GM18909 (cell line): ENCODE measurements around the gene MASTL.
"Not testable (repeated sequence)": the region's sequence is repeated elsewhere in the genome, so short reads cannot be mapped to it uniquely, and the experiment has no call there.

ENCODE experiments used
- ATAC-seq: cut with Tn5 transposase; IDR thresholded peaks from one replicate; pipeline ENCODE4 v1.9.1; 2021; ENCODE audit warnings: mild to moderate bottlenecking; ENCODE audit not compliant: unreplicated experiment, poor library complexity

The MASTL gene

DNA sequence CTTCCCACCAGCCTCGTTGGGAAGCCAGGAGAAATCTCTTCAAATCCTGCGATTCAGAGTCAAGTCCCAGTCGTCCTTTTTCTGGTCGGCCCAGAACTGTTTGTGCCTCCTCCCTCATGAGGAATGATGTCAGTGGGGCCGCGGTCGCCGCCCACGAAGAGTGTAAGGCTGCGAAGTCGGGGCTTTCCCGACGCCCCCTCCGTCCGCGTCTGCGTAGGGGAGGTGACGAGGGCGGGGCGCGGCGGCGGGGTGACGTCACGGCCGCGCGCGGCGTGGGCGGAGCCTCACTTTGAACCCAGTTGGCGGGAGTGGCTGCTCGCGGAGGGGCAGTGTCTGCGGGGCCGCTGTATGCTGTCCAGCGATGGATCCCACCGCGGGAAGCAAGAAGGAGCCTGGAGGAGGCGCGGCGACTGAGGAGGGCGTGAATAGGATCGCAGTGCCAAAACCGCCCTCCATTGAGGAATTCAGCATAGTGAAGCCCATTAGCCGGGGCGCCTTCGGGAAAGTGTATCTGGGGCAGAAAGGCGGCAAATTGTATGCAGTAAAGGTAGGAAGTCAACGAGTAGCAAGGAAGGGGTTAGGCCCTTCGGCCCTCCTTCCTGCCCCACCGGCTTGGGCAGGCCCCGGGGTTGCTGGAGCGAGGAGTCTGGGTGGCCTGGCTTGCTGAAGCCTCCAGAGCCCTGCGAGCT is at the start of gene MASTL:
Gene MASTL, plus strand, starts transcription at position 287 of the 689 bp plus-strand sequence. Its CDS starts 75 bp downstream, at position 362.
- peak; percentile 86 for ATAC-seq

DNA sequence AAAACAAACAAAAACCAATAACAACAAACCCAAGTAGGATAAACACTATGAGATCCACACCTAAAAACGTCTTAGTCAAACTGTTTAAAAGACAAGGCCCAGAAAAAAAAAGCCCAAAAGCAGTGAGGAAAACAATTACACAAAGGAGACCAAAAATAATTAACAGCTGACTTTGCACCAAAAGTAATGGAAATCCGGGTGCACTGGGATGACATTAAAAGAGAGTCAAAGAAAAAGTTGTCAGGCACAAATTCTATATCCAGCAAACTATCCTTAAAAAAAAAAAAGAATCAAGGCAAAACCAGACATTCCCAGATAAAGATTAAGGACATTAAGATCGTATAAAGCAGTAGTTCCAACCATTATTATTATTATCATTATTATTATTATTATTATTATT is 47.0 kb upstream of the MASTL start:
- ATAC-seq, result no peak

DNA sequence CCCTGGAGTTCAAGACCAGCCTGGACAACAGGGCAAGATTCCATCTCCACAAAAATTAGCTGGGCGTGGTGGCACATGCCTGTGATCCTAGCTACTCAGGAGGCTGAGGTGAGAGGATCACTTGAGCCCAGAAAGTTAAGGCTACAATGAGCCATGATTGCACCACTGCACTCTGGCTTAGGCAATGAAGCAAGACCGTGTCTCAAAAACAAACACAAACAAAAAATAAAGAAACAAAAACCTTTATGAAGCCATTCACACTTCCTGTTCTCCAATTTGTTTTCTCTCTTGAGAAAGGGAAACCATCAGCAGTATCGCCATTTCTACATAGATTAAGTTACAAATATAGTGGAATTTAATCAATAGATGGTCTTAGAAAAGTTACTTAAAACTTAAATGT is 20.8 kb upstream of the MASTL start:
- no peak for ATAC-seq

DNA sequence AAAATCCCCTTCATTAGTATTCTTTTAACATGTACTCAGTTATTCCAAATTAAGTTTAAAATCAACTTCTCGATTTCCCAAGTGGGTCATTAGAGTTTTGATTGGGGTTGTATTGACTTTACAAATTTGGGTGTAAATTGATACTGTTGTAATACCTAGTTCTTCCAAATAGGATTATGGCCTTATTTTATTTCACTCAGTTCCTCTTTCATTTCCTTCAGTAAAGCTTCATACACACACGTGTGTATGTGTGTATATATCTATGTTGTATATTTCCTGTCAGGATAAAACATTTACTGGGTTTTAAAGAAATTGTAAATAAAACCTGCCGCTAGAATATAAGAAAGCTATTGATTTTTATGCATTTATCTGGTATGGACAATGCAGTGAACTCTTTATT is 16.9 kb upstream of the MASTL start:
- no peak for ATAC-seq

DNA sequence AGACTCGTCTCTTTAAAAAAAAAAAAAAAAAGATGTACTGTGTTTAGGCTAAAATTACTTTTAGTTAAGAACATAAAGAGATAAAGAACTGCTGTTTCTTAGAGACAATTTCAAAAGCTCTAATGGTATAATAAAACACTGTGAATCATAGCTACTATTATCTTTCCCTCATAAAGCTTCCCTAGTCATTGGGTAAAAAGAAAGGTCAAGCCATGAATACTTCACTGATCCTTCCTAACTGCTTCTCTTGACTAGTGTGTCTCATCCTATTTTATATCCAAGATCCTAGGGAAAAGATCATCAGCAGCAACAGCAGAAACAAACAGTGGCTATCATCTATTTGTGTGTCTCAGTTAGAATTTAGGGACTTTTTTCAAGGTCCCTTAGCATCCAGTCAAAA is 11.5 kb upstream of the MASTL start:
- ATAC-seq, result no peak

DNA sequence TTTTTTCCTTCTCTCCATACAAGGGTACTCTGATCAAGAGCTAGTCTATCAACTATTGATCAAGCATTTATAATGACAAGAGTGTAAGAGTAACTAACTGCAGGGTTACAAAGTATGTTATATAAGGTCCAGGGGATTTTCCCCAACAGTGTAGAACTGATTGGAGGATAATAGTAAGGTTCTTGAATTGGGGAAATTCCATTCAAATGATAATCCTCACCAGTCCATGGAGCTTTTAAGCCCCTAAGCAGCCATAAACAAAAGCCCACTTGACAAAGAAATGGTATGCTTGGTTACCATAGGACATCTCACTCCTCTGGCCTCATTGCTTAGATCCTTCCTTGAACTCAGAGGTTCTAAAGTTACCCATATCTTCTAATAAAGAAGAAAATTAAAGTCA is 9.2 kb upstream of the MASTL start:
- ATAC-seq, result no peak

DNA sequence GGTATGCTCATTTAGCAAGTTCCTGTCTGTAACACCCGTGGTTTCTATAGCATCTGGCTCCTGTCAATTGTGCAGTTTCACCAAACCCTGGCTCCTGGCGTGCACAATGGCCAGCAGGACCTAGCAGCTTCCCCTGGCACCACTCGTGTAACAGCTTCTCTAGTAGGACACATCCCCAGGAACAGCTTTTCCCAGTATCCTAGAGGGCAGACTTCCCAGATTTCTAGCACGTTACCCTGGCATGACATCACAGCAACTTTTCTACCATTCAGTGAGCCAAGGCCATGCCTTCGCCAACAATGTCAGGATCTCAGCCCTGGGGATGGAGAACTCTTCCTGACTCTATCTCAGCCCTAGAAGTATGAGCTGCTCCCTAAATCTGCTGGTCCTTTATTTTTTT is 7.5 kb upstream of the MASTL start:
- no peak for ATAC-seq

DNA sequence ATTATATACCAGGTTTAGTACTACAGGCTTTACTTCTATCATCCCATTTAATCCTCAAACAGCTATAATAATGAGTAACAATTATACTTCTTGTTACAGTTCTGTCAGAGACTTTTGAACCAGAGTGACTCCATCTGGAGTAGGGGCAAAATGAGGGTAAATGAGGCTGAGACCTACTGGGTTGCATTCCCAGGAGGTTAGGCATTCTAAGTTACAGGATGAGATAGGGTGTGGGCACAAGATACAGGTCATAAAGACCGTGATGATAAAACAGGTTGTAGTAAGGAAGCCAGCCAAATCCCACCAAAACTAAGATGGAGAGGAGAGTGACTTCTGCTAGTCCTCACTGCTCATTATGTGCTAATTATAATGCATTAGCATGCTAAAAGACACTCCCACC is 4.9 kb upstream of the MASTL start:
- no peak for ATAC-seq

DNA sequence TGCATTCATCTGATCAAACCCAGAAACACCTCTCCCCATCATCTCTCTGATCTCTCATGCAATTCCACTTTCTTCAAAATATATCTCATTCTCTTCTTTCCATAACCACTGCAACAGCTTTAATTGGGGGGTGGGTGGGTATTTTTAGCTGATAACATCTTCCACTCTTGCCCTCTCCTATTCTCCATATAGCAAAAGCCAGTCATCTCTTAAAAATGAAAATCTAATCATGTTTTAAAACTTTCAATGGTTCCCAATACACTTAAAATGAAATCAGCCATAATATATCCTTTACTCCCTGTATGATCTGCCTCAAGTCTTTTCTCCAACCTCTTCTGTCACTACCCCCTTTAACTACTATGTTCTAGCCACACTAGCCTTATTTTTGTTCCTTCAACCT is 2.5 kb upstream of the MASTL start:
- no peak for ATAC-seq

DNA sequence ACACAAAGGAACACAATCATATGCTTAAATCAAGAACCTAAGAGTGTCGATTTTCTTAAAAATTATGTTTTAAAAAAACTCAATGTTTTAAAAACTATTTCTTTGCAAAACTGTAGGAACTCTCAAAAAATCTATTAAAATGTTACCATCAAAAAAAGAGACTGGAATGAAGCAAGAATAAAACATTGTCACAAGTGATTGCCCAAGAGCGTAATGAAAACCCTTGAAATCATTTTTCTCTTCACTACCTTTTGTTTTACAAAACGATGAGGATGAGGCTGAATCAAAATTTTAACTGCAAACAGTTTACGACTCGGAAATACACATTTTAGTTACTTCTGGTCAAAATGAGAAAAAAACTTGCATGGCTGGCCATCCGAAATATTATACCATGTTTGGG is 1.8 kb upstream of the MASTL start:
- ATAC-seq, result no peak

DNA sequence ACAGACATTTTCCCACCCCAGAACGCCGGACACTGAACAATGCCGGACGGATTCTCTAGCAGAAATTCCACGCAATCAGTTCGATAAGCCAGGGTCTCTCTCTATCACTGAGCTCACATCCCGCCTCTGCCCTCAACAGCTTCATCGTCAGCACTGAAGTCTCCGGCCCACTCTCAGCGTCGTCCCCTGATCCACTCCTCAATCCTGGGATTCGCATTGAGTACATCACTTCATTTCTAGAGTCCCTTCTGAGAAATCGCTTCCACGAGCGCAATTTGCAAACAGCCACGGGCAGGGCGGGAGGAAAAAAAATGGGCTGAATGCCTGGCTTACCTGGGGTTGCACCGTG is 1.3 kb upstream of the MASTL start:
- ATAC-seq, result peak; percentile 13

DNA sequence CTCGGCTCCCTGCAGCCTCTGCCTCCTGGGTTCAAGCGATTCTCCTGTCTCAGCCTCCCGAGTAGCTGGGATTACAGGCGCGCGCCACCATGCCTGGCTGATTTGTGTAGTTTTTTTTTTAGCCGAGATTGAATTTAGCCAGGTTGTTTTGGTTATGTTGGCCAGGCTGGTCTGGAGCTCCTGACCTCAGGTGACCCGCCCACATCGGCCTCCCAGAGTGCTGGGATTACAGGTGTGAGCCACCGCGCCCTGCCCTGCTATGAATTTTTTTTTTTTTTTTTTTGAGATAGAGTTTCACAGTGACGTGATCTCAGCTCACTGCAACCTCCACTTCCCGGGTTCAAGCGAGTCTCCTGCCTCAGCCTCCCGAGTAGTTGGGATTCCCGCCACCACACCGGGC is 1.4 kb downstream of the MASTL start:
- not testable (repeated sequence) for ATAC-seq

DNA sequence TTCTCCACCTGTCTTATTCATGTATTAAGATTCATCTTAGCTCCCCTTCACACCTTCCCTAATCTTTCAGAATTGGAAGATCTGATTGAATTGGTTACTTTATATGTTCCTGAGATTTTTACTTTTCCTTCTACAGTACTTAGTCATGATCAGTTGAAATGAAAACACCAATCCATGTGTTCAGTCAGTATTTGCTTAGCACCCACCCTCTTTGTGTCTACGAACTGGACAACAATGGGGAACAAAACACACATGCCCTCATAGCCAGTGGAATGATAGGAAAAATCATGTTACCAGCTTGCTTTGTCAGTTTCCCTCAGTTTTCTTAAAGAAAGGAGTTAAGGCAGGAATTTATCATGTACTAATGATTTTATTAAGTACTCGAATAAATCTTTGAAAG is 2.0 kb downstream of the MASTL start:
- no peak for ATAC-seq

DNA sequence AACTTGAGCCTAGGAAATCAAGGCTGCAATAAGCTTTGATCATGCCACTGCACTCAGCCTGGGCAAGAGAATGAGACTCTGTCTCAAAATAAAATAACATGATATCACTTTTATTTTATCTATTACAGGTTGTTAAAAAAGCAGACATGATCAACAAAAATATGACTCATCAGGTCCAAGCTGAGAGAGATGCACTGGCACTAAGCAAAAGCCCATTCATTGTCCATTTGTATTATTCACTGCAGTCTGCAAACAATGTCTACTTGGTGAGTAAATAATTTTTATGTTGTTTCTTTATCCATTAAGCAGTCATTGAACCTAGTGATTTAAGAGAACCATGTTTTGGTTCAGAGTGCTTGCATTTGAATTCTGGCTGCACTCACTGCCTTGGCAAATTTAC is 3.3 kb downstream of the MASTL start:
- ATAC-seq, result no peak

DNA sequence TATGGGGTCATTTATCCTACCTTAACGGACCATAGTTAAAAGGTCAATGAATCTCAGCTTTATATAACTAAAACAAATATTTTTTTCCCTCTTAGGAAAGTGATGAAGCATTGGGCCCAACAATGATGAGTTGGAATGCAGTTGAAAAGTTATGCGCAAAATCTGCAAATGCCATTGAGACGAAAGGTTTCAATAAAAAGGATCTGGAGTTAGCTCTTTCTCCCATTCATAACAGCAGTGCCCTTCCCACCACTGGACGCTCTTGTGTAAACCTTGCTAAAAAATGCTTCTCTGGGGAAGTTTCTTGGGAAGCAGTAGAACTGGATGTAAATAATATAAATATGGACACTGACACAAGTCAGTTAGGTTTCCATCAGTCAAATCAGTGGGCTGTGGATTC is 14.7 kb downstream of the MASTL start:
- ATAC-seq, result no peak

DNA sequence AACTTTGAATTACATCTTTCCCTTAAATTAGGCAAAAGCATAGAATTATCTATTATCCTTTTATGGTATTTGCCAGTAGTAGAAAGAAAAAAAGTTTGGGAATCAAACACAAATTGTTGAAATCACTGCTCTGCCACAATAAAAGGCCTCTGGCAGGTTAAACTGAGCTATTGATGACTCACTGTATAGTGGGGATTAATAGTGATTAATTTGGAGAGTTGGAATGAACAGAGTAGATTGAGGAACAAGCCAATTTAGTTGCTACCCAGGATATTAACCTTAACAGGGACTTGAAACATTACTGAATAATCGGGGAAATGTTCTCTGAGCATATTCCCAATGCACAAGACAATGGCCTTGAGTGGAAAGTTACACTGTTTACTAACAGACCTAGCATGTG is 33.1 kb downstream of the MASTL start:
- no peak for ATAC-seq

DNA sequence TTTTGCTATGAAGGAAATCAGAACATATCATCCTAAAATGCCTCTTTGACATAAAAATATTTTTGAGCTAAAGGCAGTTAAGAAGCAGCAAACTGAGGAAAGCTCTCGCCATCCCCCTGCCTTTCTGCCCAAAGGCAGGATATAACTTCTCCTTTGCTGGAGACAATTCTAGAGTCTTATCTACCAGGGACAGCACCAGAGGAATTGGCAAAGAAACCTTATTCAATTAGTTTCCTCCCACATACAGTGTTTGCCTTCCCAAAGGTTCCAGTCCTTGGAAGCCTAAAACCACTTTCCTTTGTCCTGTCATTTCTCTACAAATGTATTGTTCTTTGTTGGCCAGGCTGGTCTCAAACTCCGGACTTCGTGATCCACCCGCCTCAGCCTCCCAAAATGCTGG is 33.7 kb downstream of the MASTL start:
- ATAC-seq, result no peak

DNA sequence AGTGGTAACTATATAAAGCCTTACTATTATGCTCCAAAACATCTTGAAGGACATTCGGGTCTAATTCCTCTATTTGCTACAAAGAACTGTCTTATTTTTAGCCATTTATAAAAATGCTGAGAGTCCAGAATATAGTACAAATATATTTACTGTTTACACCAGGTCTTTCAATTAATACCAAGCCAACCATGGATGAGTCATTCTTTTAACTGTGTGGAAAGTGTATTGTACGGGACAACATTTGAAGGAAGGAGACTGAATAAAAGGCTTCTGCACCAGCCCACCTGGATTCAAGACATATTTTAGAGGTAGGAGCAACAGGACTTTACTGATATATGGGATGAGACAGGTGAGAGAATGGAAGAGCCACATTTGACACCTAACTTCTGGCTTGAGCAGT is 35.4 kb downstream of the MASTL start:
- no peak for ATAC-seq

DNA sequence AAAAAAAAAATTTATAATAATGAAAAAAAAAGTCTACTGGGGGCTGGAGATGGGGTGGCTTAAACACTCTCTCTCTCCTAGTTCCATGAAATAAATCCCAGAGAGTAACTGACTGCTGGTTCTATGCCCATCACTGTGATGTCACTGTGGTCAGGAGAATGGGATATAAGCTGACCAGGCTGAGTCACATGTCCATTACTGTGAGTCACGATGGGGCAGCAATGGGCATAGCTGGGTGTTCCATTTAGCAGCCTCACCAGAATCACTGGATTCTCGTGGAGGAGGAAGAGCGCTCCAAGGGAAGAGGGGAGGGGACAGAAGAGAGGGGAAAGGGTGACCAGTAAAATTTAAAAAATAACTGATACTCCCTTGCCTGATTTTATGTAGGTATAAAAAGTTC is 37.1 kb downstream of the MASTL start:
- no peak for ATAC-seq

DNA sequence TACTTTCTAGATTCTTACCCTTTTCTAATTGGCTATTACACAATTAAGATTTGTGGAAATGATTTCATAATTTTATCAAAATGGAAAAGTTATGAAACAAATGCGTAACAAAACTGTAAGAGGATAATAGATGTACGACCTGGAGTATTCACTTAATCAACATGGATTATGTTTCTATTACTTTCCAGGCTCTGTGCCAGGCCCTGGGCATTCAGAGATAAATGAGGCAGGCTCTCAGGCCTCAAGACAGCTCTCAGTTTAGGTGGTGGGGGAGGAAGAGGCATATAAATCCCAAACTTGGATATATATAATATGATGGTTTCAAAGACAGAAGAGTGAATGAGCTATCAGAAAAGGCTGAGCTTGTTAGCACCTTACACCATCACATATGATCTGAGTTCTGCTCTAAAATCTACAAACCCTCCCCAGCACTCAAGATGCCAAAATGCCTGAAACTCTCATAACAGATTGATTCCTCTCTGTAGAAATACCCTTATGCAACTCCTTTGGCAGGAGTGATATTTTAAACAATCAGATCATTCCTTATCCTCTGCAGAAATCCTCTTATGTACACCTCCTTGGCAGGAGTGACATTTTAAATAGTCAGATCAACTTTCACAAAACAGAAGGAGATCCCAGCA is 42.9 kb downstream of the MASTL start:
- no peak for ATAC-seq

DNA sequence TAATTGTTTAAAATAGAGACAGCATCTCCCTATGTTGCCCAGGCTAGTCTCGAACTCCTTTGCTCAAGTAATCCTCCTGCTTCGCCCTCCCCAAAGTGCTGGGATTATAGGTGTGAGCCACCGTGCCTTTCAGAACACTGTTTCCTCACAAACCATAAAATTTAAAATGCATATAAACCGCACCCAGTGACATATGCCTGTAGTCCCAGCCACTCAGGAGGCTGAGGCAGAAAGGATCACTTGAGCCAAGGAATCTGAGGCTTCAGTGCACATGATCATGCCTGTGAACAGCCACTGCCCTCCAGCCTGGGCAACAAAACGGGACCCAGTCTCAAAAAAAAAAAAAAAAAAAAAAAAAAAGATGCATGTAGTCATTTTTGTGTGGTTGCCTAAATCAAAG is 48.7 kb downstream of the MASTL start:
- ATAC-seq, result no peak

DNA sequence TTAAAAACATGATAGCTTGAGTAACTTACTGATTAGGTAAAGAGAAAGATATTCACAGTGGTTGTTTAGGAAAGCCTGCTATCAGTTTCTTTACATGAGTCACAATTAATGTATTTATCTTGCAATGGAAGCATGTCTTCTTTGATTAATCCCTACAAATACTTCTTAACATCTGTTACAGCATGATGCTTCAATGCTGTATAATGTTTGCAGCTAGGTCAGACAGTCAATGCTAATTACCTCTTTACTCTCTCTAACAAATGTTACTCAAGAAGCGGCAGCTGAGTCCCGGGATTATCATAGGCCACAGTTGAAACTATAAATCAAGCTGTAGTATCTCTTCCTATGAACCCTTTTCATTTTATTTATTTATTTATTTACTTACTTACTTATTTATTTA is 52.2 kb downstream of the MASTL start:
- ATAC-seq, result no peak
